Stimulated activated naive CD8-positive, alpha-beta T cell treated with anti-CD3 and anti-CD28 coated beads, Interleukin-15, Interleukin-2, amounts not matched to agents 100 U/mL and 50 U/mL, for 24 hours (primary cell): ENCODE measurements around the gene CD27.
"Not testable (repeated sequence)": the region's sequence is repeated elsewhere in the genome, so short reads cannot be mapped to it uniquely, and the experiment has no call there.

Experiments used
- ATAC-seq: fragments of 150-1000 bp; cut with Tn5 transposase; one replicate; pipeline ENCODE4 v1.10.0; 2021
- DNase-seq: peaks from one replicate; pipeline ENCODE4 v3.0.0; 2021

CD27 gene

GRCh38 chr12:6461401-6462233 lies 16.9 kb downstream of the CD27 start:
- peak; percentile 89 for ATAC-seq

GRCh38 chr12:6462234-6462995 lies 17.7 kb downstream of the CD27 start:
- ATAC-seq (peak; percentile 60), DNase-seq (peak; percentile 59)

More at GRCh38 chr12:6461401-6462233, 16.9 kb downstream of the CD27 start:
- peak; percentile 87 for DNase-seq

DNA sequence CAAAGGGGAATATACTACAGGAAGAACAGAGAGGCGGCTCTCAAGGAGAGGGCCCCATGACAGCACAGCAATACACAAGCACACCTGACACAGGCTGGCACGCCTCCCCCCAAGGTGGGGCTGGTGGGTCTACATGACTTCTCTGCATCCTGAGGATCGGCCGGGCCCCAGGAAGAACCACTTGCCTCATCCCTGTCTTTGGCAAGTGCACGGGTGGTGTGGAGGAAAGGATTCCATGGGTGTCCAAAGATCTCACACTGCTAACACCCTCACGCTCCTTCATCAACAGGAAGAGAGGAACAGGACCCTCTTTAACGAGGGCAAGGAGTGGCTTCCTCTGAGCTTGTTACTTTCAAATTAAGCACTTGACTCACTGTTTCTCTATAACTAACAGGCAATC lies 18.5 kb downstream of the CD27 start:
- no peak for ATAC-seq

DNA sequence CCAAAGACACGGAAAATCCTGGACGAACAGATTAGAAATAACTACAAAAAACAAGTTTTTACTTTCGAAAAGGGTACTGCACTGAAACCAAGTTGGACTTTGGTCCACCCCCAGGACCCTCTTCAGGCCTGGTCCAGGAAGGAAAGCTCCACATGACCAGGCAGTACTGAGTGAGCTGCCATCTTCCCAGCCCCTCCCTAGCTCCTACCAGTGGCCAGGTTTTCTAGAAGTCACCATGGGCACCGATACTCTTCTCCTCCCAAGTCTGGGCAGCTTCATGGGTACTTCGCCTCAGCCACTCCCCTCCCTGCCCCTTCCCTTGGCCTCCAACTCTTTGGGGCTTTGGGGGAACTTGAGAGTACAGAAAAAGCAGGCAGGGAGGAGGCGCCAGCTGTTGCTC lies 19.1 kb downstream of the CD27 start:
- DNase-seq (no peak), ATAC-seq (no peak)

More for the DNA sequence above, 18.5 kb downstream of the CD27 start:
- no peak for DNase-seq

DNA sequence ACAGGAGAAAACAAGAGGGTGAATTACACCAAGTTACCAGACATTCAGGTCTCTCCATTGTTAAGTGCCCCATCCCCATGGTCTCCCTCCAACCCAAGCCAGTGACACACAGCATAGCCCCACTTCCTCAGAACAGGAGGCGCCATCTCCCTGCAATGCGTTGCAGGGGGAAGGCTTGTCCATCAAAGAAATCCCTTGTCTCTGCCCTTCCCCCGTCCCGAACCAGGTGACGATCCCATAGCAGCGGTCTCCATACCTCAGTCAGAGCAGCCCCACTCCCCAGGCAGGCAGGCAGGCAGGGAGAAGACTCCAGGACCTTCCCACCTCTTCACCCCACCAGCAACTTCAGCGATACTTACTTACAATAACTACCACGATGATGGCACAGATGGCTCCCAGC lies 19.8 kb downstream of the CD27 start:
- DNase-seq (no peak), ATAC-seq (no peak)

DNA sequence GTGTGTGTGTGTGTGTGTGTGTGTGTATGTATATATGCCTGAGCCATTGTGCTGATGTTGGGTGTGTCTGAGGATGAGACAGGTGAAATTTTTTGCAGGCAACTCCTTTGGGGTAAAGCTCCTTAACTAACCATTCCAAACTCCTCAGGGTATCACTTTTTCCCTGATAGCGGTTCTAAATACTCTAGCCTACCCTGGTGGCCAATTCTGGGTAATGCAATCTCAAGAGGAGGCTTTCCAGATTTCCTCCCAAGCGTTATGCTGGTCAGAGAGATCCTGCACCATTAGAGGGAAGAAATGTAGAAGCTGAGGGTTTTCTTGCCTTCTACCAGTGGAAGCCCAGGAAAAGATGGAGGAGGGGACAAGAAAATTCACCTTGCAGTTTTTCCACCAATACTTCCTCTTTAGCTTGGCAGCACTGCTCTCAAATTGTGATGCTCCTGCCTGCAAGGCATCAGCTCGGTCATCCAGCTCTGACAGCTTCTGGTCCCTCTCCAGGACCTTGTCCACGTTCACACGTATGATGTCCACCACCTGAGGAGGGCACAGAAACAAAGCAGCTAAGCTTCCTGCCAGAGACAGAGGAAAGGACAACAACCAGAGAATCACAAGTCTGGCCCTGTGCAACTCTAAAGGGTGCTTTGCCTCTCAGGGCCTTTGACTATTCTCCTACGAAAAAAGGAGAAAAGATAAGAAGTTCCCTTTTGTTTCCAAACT lies 20.9 kb downstream of the CD27 start:
- ATAC-seq = no peak
- peak; percentile 59 for DNase-seq

DNA sequence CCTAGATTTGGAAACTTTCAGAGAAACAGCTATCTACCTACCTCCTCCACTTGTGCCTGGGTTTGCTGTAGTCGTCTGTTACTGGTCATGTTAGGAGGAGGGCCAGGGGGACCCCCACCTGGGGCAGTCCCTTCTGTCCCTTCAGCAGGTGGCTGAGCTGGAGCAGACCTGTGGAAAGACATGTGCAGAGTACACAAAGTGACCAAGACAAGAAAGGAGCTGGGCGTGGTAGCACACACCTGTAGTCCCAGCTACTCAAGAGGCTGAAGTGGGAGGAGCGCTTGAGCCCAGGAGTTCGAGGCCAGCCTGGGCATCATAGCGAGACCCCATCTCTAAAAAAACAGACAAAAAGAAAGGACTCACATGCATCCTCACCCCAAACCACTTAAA lies 21.4 kb downstream of the CD27 start:
- DNase-seq (no peak), ATAC-seq (no peak)

DNA sequence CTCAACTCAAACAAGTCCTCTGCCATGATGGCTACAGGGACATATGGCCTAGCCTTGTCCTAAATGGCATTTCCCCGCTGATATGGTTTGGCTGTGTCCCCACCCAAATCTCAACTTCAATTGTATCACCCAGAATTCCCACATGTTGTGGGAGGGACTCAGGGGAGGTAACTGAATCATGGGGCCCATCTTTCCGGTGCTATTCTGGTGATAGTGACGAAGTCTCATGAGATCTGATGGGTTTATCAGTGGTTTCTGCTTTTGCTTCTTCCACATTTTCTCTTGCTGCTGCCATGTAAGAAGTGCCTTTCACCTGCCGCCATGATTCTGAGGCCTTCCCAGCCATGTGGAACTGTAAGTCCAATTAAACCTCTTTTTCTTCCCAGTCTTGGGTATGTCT lies 22.0 kb downstream of the CD27 start:
- not testable (repeated sequence) for ATAC-seq, DNase-seq

GRCh38 chr12:6467571-6468282 lies 23.0 kb downstream of the CD27 start:
- not testable (repeated sequence) for ATAC-seq, DNase-seq

DNA sequence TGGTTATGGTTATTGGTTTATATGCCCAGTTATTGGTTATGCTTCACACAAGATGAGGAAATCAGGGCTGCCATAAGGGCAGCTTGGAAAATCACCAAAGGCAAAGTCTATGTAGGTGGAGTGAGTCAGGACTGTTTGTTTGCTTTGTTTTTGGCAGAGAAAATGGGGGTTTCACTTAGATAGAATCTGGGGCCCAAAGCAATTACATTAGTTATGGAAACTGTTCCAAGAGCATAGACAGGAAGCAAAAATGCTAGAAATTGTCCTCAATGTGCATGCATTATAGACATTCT lies 23.5 kb downstream of the CD27 start:
- DNase-seq = no peak
- ATAC-seq = no peak

DNA sequence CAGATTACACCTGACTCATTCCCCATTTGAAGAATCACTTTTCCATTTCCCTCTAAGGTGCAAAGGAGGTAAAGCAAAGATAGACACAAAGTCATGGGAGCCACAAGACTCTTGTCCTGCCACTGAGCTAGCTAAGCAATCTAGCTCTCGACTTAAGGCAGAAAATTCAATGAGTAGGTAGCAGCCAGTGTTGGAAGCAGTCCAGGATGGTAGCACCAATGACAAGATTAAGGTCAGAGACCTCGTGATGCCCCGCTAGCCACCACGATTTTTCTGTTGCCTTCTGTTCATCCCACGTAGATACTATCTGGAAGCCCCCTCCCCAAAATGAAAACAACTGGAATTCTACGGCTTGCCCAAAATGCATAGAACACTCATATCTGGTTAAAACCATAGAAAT lies 24.3 kb downstream of the CD27 start:
- ATAC-seq (no peak), DNase-seq (no peak)

- ATAC-seq (no peak), DNase-seq (no peak)
Measured at GRCh38 chr12:6469609-6470374, 25.0 kb downstream of the CD27 start.

DNA sequence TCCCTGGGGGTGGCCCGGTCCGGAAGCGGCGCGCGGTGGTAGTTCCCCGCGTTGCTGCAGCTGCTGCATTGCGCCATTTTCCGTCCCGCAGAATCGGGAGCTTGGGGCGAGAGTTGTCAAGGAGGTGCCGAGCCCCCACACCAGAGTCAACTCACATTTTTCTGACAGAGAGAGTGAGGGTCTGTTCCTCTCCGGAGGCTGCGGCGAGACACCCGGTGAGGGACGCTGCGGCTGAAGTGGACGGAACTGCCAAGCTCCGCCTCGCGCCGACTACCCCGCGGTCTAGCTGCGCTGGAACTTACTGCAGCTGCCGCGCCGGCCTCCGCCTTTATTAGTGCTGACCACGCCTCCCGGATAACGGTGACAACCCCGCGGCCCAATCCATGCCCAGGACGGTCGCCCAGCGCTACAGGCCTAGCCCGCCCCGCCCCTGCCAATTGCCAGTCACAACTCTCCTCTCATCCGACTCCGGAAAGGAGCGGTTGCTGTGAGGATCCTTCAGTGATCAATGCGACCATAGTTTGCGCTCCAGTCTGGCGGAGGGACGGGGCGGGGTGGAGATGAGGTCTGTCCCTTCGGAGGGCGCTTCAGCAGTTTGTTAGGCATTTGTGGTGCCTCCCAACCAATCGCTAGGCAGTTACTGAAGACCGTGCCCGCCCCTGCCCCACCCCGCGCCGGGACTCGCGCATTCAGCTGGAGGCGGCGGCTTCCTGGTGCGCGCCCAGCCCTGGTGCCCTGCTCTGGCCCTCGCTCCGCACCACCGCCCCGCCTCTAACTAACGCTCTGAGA lies 25.8 kb downstream of the CD27 start, which contains the start of gene VAMP1:
TSS of gene VAMP1 (minus strand) at position 303 of the 789 bp plus-strand sequence. CDS start at position 157, 146 bp downstream.
- ATAC-seq = peak; percentile 94

DNA sequence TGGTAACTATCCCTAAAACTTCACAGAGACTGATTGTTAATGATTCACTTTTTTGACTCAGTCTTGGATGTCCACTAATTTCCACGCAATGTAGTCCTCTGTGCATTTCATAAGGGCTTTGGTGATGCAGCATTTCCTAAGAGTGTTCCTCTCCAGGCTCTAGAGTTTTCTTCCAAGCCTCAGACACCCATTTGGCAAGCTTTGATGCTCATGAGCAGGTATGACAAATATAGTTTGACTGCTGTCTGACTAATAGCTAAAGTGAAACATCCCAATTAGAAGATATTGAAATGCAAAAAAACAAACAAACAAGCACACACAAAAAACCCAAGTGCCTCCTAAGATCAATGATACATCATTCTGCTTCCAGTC lies 27.2 kb downstream of the CD27 start:
- DNase-seq (no peak), ATAC-seq (no peak)

More for the DNA sequence above, 25.8 kb downstream of the CD27 start, which contains the start of gene VAMP1:
- DNase-seq = peak; percentile 99

DNA sequence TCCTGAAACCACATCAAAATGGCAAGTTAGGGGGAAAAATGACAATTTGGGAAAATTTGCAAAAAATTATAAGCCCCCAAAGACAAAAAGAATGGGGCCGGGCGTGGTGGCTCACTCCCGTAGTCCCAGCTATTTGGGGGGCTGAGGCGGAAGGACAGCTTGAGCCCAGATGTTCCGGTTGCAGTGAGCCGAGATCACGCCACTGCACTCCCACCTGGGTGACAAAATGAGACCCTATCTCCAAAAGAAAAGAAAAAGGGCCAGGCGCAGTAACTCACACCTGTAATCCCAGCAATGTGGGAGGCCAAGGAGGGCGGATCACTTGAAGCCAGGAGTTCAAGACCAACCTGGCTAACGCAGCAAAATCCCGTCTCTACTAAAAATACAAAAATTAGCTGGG lies 27.7 kb downstream of the CD27 start:
- DNase-seq (no peak), ATAC-seq (no peak)

- ATAC-seq, DNase-seq: not testable (repeated sequence)
Measured at GRCh38 chr12:6475233-6475975, 30.6 kb downstream of the CD27 start.

DNA sequence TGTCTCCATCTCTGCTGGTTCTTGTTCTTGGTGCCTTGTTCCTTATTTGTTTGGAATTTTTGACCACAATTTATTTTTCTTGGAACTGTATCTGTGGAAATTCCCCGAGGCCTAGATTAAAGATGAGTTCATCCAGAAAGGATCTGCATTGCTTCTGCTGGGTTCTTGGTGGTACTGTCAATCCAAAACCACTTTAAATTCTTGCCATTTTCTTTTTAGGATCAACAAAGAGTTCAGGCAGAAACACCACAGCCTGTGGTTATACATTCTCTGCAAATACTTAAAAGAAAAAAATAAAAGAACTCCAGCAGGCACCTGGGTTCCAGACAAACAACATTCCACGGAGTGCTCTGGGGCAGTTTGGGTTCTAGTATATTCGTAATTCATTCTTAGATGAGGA lies 31.7 kb downstream of the CD27 start:
- ATAC-seq = no peak
- DNase-seq = no peak

GRCh38 chr12:6477601-6478377 lies 33.0 kb downstream of the CD27 start:
- ATAC-seq, DNase-seq: not testable (repeated sequence)

DNA sequence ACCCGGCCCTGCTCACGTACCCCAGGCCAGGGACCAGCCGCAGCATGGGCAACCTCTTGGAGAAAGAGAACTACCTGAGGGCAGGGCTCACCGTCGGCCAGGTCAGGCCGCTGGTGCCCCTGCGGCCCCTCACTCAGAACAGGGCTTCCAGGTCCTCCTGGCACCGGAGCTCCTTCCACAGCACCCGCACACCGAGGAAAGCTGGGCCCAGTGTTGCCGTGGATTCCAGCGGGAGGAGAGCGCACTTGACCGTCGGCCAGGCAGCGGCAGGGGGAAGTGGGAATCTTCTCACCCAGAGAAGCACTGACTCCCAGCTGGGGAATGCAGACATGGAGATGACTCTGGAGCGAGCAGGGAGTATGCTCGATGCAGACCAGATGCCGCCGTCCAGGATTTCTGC lies 33.7 kb downstream of the CD27 start:
- DNase-seq = no peak

More for the DNA sequence above, 33.7 kb downstream of the CD27 start:
- ATAC-seq = no peak
